Fibroblast of the aortic adventitia (primary cell): ENCODE results near the gene PKNOX1. TPM values are rescaled to one million over a fixed set of nuclear protein-coding genes. Genes with fewer than 3 reads are reported as not detected.
"Not testable (repeated sequence)": the region's sequence is repeated elsewhere in the genome, so short reads cannot be mapped to it uniquely, and the experiment has no call there.

Experiments
- DNase-seq: peaks from one replicate; pipeline ENCODE4 v3.0.0-alpha.2; 2010; ENCODE audit warnings: low read depth
- H3K4me3 ChIP-seq: 2 replicates; pipeline ENCODE4 v1.5.1; 2011; ENCODE audit warnings: low read depth, mild to moderate bottlenecking, control low read depth, low read length, moderate library complexity
- small RNA-seq: library from RNA; depleted of rRNA; stranded (forward); fragments of <200 nt; gene quantifications from one replicate; pipeline ENCODE3, GENCODE V24; 2012
- total RNA-seq: library from RNA; depleted of rRNA; stranded (reverse); fragments of >200 nt; gene quantifications from 2 replicates; pipeline ENCODE4 v1.2.3, GENCODE V29; 2012; ENCODE audit warnings: low replicate concordance

The PKNOX1 gene
- total RNA-seq, 1 donor: 12.7 TPM

DNA sequence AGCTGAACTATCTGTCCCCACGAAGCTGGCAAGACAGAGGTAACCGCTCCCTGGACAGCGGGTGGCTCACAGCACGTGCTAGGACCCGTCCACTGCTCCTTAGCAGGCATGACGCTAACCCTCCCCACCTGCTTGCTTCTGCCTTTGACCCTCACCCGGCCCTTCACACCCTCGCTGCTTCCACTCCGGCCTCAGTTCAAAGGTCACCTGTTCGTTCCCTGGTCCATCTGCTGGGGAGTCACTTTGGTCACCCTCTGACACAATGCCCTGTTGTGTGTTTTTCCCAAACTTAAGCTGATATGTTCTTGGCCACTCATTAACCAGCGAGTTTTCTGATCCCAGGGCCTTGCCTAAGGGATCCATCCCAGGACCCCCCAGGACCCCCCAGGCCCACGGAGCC lies 93.7 kb downstream of the PKNOX1 start:
- not testable (repeated sequence) for DNase-seq, H3K4me3 ChIP-seq

DNA sequence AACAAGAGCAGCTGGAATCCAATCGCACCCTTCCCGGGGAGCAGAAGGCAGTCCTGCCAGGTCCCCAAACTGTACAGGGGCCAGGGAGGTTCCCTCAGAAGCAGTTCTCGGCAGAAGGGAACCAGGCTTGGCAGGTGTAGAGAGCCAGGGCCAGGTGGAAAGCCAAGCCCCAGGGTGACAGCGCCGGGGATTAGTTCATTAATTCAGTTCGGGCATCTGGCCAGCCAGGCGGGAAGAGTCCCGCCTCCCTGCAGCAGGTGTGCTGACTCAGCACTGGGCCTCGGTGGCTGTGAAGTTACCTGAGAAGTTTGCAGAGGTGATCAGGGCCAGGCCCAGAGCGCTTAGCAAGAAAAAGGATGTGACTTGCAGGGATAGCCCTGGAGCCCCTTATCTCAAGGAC lies 95.3 kb downstream of the PKNOX1 start:
- H3K4me3 ChIP-seq, DNase-seq: not testable (repeated sequence)

DNA sequence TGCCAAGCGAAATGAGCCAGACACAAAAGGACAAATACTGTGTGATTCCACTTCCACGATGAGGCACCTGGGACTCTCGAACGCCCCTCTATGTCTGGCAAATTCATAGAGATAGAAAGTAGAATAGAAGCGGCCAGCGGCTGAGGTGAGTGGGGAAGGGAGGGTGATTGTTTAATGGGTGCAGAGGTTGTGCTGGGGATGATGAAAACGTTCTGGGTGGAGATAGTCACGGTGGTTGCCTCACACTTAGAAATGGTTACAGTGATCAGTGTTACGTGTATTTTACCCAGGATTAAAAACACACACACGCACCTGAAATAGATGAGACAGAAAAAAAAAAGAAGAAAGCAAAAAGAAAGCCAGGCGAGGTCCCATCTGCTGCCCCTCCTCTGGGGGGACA lies 98.4 kb downstream of the PKNOX1 start:
- DNase-seq: not testable (repeated sequence)

DNA sequence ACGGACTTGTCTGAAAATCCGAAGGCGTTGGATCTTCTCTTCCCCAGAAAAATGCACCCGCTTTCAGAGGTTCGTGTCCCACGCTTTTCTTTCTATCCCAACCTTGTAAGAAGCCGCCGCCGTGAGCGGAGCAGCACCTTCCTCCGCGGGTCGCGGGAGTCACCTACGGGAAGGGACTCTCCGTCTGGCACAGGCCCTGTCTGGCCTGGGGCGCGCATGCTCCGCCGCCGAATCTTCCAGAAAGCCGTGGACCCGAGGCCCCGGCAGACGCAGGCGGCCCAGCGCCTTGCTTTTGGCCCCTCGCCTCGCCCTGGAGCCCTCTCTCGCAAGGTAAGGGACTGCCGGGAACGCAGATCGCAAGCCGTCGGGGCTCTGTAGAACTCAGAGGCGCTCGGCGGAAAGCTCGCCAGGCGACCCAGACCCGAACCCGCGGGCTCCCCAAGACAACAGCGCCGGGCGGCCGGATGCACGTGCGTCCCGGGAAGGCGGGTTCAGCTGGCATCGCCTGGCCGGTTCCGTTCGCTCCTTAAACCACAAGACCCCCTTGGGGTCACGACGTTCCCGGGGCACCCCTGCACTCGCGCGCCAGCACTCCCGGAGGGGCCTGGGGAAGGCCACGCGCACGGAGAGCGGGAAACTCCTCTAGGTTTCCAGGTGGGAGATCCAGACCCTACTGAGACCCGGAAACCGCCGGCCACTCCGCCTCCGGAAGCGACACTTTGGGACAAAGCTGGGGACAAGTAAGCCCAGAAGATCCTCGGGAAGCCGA lies 100.2 kb downstream of the PKNOX1 start:
- DNase-seq, H3K4me3 ChIP-seq: not testable (repeated sequence)

More for the DNA sequence above, 98.4 kb downstream of the PKNOX1 start:
- not testable (repeated sequence) for H3K4me3 ChIP-seq

DNA sequence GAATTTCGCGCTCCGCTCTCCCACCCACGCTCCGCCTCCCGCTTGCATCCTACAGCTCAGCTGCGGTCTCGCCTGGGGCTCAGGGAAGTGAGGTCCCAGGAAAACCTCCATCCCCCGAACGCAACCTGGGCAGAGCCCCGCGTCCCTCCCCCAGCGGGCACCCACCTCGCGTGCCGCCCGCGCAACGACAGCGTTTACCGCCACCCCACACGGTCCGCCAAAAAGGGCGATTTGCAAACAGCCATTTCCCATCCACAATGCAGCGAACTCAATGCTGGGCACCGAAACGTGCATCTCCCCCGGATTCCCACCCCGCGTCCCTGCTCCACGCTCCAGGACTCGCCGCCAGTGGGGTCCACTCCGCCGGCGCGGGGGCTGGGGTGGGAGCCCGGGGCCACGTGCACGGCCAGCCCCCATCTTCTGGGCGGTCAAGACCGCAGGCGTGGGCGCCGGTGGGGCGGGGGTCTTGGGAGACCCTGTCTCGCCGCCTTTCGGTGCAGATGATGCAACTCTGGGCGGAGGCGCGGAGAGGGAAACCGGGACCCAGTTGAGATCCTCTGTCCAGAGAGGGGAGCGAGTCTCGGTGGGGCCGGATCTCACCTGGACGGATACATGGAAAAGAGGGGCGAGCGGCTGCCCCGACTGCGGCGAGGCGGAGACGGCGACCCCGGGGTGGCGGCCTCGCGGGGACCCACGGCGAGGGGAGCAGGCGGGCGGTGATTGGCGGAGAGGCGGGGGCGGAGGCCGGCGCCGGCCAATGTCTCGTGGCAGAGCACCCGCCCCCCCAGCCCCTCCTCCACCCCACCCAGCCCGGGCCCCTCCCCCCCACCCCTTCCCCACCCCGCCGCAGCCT lies 101.0 kb downstream of the PKNOX1 start, which contains the start of gene CBS:
Gene CBS, minus strand, starts transcription at position 666 of the 853 bp plus-strand sequence. CDS start 3,642 bp downstream, outside the sequence.
- not testable (repeated sequence) for H3K4me3 ChIP-seq, DNase-seq

DNA sequence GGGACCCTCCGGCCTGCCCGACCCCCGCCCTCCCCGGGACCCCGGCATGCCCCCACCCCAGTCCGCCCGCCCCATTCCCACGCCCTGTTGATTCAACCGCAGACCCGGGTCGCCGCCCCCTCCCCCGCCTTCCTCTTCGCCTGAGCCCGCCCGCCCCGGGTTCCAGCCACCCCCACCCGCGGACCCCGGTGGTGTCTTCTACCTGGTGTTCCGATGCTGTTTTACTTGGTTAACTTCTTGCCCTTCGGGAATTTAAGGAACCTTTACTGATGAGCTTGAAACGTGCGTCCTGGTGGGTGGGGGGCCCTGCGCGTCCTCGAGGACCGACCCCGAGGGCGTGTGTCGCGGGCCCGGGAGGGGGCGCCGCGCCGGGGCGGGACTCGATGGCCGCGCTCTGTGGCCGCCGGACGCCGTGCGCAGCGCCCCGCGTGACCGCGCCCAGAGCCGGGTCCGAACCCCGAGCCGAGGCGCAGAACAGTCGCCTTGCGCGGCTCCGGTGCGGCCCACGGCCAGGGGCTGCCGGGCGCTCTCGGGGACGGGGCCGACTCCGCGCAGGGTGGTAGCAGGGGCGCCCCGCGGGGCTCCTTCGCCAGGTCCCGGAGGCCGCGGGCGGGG lies 101.8 kb downstream of the PKNOX1 start:
- DNase-seq, H3K4me3 ChIP-seq: not testable (repeated sequence)

DNA sequence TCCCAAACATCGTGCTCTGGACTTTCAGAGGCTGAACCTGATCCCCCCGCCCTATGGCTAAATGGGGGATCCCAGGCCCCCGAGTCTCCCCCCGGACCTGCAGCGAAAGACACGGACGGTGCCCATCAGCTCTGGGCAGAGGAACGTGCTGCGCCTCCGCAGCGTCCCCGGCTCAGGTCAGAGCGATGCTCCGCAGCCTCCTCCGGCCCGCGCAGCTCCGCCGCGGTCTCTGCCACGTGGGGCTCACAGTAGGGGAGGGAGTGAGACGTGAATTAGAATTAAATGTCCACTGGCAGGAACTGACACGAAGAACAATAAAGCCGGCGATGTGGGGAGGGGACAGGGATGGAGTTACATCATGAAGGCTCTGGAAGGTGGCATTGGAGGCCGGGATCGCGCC lies 102.3 kb downstream of the PKNOX1 start:
- H3K4me3 ChIP-seq, DNase-seq: not testable (repeated sequence)

DNA sequence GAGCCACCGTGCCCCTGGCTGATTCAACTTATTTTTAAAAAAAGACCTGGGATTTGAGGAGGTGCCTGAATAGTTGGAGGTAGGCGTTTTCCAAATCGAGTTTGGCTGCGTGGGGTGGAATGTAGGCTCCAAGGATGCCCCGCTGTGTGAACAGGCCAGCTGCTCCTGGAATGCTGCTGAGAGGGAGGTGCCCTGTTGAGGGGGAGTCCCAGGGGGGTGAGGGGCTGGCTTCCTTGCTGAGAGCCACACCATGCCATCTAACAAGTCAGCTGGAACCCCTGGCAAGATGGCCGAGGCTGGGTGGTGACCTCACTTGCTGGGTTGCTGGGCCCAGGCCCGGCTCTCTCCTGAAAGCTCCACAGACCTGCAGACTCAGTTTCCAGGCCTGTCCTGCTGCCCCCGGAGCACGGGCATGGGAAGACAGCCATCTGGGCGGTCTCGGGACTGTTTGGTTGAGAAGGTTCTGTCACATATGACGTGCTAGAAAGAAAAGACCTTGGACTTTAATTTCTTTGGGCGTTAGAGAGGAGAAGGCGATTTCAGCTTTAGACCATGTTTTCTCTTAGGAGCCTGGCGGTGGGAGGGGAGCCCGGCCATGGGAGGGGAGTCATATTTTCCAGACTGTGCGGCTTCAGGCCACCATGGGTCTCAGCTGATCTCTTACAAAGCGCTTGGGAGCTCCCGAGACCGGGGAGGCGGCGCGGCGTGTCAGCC lies 108.4 kb downstream of the PKNOX1 start:
- not testable (repeated sequence) for H3K4me3 ChIP-seq, DNase-seq

Small RNA genes lying within 50 kb of the gene (small RNA-seq; reads per million reads assigned to genes)
- gene MIR5692B: not detected

Other genes starting within 250 kb of the PKNOX1 start
- 11.9 and 12.8 TPM in 2 replicates for gene WDR4, start 95.0 kb upstream of the PKNOX1 start, total RNA-seq
- 51.4 and 53.1 TPM in 2 replicates for gene NDUFV3, start 81.3 kb upstream of the PKNOX1 start, total RNA-seq
- gene ERVH48-1, start 48.9 kb upstream of the PKNOX1 start, total RNA-seq: 0.74 TPM in 1 of 2 replicates, not detected in the other
- gene CBS, start 101.3 kb downstream of the PKNOX1 start, total RNA-seq: 63.3 and 87.1 TPM in 2 replicates
- 18.5 and 18.7 TPM in 2 replicates for gene U2AF1, start 133.0 kb downstream of the PKNOX1 start, total RNA-seq
- not detected in 2 replicates for gene CRYAA, start 194.4 kb downstream of the PKNOX1 start, total RNA-seq